Breast epithelium (tissue), 4 donors: ENCODE data around the gene GTF2F2. TPM values are rescaled to one million over a fixed set of nuclear protein-coding genes. Genes with fewer than 3 reads are reported as not detected.
A peak's percentile ranks its signal among the peaks of the same experiment; 100 is the strongest.

Source experiments
- DNase-seq, 2 donors: peaks; one replicate each; pipeline ENCODE4 v3.0.0-alpha.2; 2019; ENCODE audit warnings: low spot score in 2 of 2
- H3K27ac ChIP-seq, 2 donors: fragments of 200-600 bp; sonication (generic) in 1 of 2; one replicate each; pipeline ENCODE4 v1.5.1; 2016 to 2019; ENCODE audit warnings: mild to moderate bottlenecking in 1 of 2
- H3K27me3 ChIP-seq, 2 donors: fragments of 200-600 bp; sonication (generic) in 1 of 2; one replicate each; pipeline versions ENCODE4 v1.5.1 to v1.6.0; 2017 to 2019; ENCODE audit warnings: control low read depth in 1 of 2, mild to moderate bottlenecking in 1 of 2
- H3K36me3 ChIP-seq: fragments of 200-600 bp; one replicate; pipeline ENCODE4 v1.5.1; 2019
- H3K4me1 ChIP-seq, 2 donors: fragments of 200-600 bp; sonication (generic); one replicate each; pipeline ENCODE4 v1.5.1; 2016 to 2019; ENCODE audit warnings: control low read depth in 1 of 2
- H3K4me3 ChIP-seq, 3 donors: fragments of 200-600 bp; sonication (generic); 1 replicate in 2 of 3; 2 replicates in 1 of 3; pipeline ENCODE4 v1.5.1; 2016 to 2019; ENCODE audit warnings: mild to moderate bottlenecking in 3 of 3, moderate library complexity in 2 of 3
- H3K9me3 ChIP-seq, 2 donors: fragments of 200-600 bp; sonication (generic) in 1 of 2; one replicate each; pipeline ENCODE4 v1.5.1; 2016 to 2019; ENCODE audit warnings: control low read depth in 1 of 2
- CTCF ChIP-seq, 3 donors: fragments of 450-650 bp; IDR thresholded peaks; one replicate each; pipeline ENCODE4 v1.5.1; 2016 to 2017; ENCODE audit warnings: antibody characterized with exemption in 3 of 3, mild to moderate bottlenecking in 3 of 3, moderate library complexity in 3 of 3
- POLR2A ChIP-seq: fragments of 450-650 bp; IDR thresholded peaks from one replicate; pipeline ENCODE4 v1.6.1; 2016; ENCODE audit warnings: antibody characterized with exemption, mild to moderate bottlenecking, moderate library complexity
- POLR2AphosphoS5 ChIP-seq, 3 donors: sonication (generic); formaldehyde crosslinking; IDR thresholded peaks; one replicate each; pipeline ENCODE4 v1.6.1; 2017; ENCODE audit warnings: antibody characterized with exemption in 3 of 3
- intact Hi-C: fragments of 100-400 bp; cut with DNase I; formaldehyde crosslinking; loops from one replicate; pipeline ENCODE4 v1.15.1; 2023; ENCODE audit warnings: low total_unique reads
- total RNA-seq, 3 donors: library from RNA; depleted of rRNA; stranded (reverse); fragments of >200 nt; gene quantifications; one replicate each; pipeline ENCODE4 v1.1.0, GENCODE V29; 2016

Gene GTF2F2
- total RNA-seq, 3 donors from 2014 or later, result 10.9 to 23.4 (median 20.6) TPM

GRCh38 chr13:45278096-45278645 is 157.9 kb downstream of the GTF2F2 start:
- Histone ChIP-seq H3K4me3 (no peak overlapping the region), H3K4me1 (no peaks in the 10 kb centered on the region), H3K27ac (no peak overlapping the region), H3K9me3 (no peaks in the 10 kb centered on the region), H3K27me3 (no peaks in the 10 kb centered on the region), H3K36me3 (no peaks in the 10 kb centered on the region)
- intact Hi-C loops, result no loop called here
- no peak for DNase-seq
- TF ChIP-seq CTCF (IDR thresholded peaks at IDR 0.05) (no peak), POLR2A (no peak), POLR2AphosphoS5 (IDR thresholded peaks at IDR 0.05) (no peak)

GRCh38 chr13:45280011-45280410 is 159.7 kb downstream of the GTF2F2 start:
- intact Hi-C loops, result no loop called here
- H3K4me1 ChIP-seq, result no peaks in the 10 kb centered on the region
- H3K9me3 ChIP-seq, result no peaks in the 10 kb centered on the region
- TF ChIP-seq POLR2AphosphoS5 (IDR thresholded peaks at IDR 0.05) (no peak), POLR2A (no peak)
- no peak overlapping the region for H3K4me3 ChIP-seq
- no peak overlapping the region for H3K27ac ChIP-seq
- H3K36me3 ChIP-seq, result no peaks in the 10 kb centered on the region
- DNase-seq, result no peak
- H3K27me3 ChIP-seq, result no peaks in the 10 kb centered on the region

GRCh38 chr13:45280751-45281634 is 160.7 kb downstream of the GTF2F2 start:
- intact Hi-C loops, result no loop called here
- Histone ChIP-seq H3K36me3 (no peaks in the 10 kb centered on the region), H3K27ac (no peak overlapping the region), H3K4me3 (no peak overlapping the region), H3K9me3 (no peaks in the 10 kb centered on the region), H3K27me3 (no peaks in the 10 kb centered on the region), H3K4me1 (no peaks in the 10 kb centered on the region)
- TF ChIP-seq CTCF (IDR thresholded peaks at IDR 0.05), result peak in 2 of 3 donors; percentile 48 to 71
- peak in 1 of 3 donors; percentile 28 for TF ChIP-seq POLR2AphosphoS5 (IDR thresholded peaks at IDR 0.05)
- TF ChIP-seq POLR2A, result no peak
- peak; percentile 71 to 72 for DNase-seq

GRCh38 chr13:45282994-45283393 is 162.7 kb downstream of the GTF2F2 start:
- no peak overlapping the region for H3K27ac ChIP-seq
- no peaks in the 10 kb centered on the region for H3K4me1 ChIP-seq
- intact Hi-C loops, result no loop called here
- H3K9me3 ChIP-seq, result no peaks in the 10 kb centered on the region
- H3K27me3 ChIP-seq, result no peaks in the 10 kb centered on the region
- DNase-seq, result no peak
- H3K4me3 ChIP-seq, result no peak overlapping the region
- H3K36me3 ChIP-seq, result no peaks in the 10 kb centered on the region
- TF ChIP-seq CTCF (IDR thresholded peaks at IDR 0.05) (no peak), POLR2A (no peak), POLR2AphosphoS5 (IDR thresholded peaks at IDR 0.05) (no peak)

GRCh38 chr13:45289936-45290563 is 169.7 kb downstream of the GTF2F2 start:
- no peaks in the 10 kb centered on the region for H3K36me3 ChIP-seq
- H3K4me1 ChIP-seq, result no peaks in the 10 kb centered on the region
- DNase-seq, result no peak
- no peaks in the 10 kb centered on the region for H3K27me3 ChIP-seq
- TF ChIP-seq CTCF (IDR thresholded peaks at IDR 0.05), result no peak
- TF ChIP-seq POLR2AphosphoS5 (IDR thresholded peaks at IDR 0.05), result no peak
- no peak for TF ChIP-seq POLR2A
- no peaks in the 10 kb centered on the region for H3K9me3 ChIP-seq
- no peak overlapping the region for H3K4me3 ChIP-seq
- H3K27ac ChIP-seq, result no peak overlapping the region
- intact Hi-C loops, result no loop called here
